Activated naive CD4-positive, alpha-beta T cell treated with Interleukin-2 at 50 U/mL for 16 hours (primary cell): Measurements from ENCODE around the gene NID2.

ENCODE experiments used
- DNase-seq: peaks from one replicate; pipeline ENCODE4 v3.0.0-alpha.2; 2020

The NID2 gene

GRCh38 chr14:52025310-52025709 is 43.5 kb downstream of the NID2 start:
- DNase-seq = no peak

GRCh38 chr14:52023518-52023917 is 45.3 kb downstream of the NID2 start:
- no peak for DNase-seq

- DNase-seq = no peak
Measured at GRCh38 chr14:52021957-52022600, 46.8 kb downstream of the NID2 start.

- DNase-seq = no peak
Measured at GRCh38 chr14:52020866-52021717, 47.8 kb downstream of the NID2 start.

GRCh38 chr14:52020161-52020714 is 48.6 kb downstream of the NID2 start:
- DNase-seq = no peak

GRCh38 chr14:52018970-52019369 is 49.9 kb downstream of the NID2 start:
- no peak for DNase-seq

GRCh38 chr14:52018252-52018651 is 50.6 kb downstream of the NID2 start:
- DNase-seq = no peak

GRCh38 chr14:52015411-52016030 is 53.3 kb downstream of the NID2 start:
- no peak for DNase-seq

GRCh38 chr14:52014601-52015267 is 54.1 kb downstream of the NID2 start:
- DNase-seq = no peak

GRCh38 chr14:52013984-52014600 is 54.8 kb downstream of the NID2 start:
- no peak for DNase-seq

GRCh38 chr14:52012635-52013034 is 56.2 kb downstream of the NID2 start:
- no peak for DNase-seq

- DNase-seq = no peak
Measured at GRCh38 chr14:52011523-52011922, 57.3 kb downstream of the NID2 start.

GRCh38 chr14:52010173-52010693 is 58.6 kb downstream of the NID2 start:
- DNase-seq = no peak

- DNase-seq = no peak
Measured at GRCh38 chr14:52008136-52008535, 60.7 kb downstream of the NID2 start.

GRCh38 chr14:52007637-52008036 is 61.2 kb downstream of the NID2 start:
- no peak for DNase-seq

GRCh38 chr14:52007211-52007610 is 61.6 kb downstream of the NID2 start:
- no peak for DNase-seq

- no peak for DNase-seq
Measured at GRCh38 chr14:52006361-52006760, 62.5 kb downstream of the NID2 start.

- no peak for DNase-seq
Measured at GRCh38 chr14:52005625-52006024, 63.2 kb downstream of the NID2 start.

- no peak for DNase-seq
Measured at GRCh38 chr14:52003324-52003723, 65.5 kb downstream of the NID2 start.

- no peak for DNase-seq
Measured at GRCh38 chr14:52002542-52002941, 66.3 kb downstream of the NID2 start.

GRCh38 chr14:52000696-52001095 is 68.2 kb downstream of the NID2 start:
- no peak for DNase-seq

- DNase-seq = no peak
Measured at GRCh38 chr14:52000019-52000582, 68.8 kb downstream of the NID2 start.
